PC-9 (cell line): ENCODE measurements around the gene RB1. TPM values are rescaled to one million over a fixed set of nuclear protein-coding genes. Genes with fewer than 3 reads are reported as not detected.

Experiments
- BruUV-seq: library from RNA; stranded (reverse); fragments of 400-500 nt; replicated peaks from 2 replicates; lab custom pipeline; 2021; lab: Mats Ljungman, UMichigan
- CTCF ChIA-PET: fragments of 300-600 bp; sonication (Branson Sonifier 250); formaldehyde crosslinking; loops from one replicate; lab custom pipeline; 2022; ENCODE audit warnings: antibody characterized with exemption; lab: Charles Lee
- POLR2A ChIA-PET: fragments of 300-600 bp; sonication (Branson Sonifier 250); formaldehyde crosslinking; loops from one replicate; lab custom pipeline; 2022; ENCODE audit warnings: antibody characterized with exemption; ENCODE audit not compliant: unreplicated experiment; lab: Charles Lee
- DNase-seq, 2 experiments: peaks; one replicate each; pipeline versions ENCODE4 v3.0.0 to v3.0.0-alpha.2; 2015 to 2022; ENCODE audit warnings: mixed read lengths in 1 of 2
- H2AFZ ChIP-seq: fragments of 200-600 bp; sonication (generic); 2 replicates; pipeline ENCODE4 v1.8.1; 2017; ENCODE audit warnings: antibody characterized with exemption
- H3F3A ChIP-seq: fragments of 200-600 bp; sonication (generic); 2 replicates; pipeline ENCODE4 v1.8.1; 2017; ENCODE audit warnings: antibody characterized with exemption, mild to moderate bottlenecking, low read depth; ENCODE audit not compliant: insufficient read depth
- H3K27ac ChIP-seq: fragments of 200-600 bp; sonication (generic); 2 replicates; pipeline ENCODE4 v1.6.1; 2016; ENCODE audit warnings: mixed run types
- H3K27me3 ChIP-seq: fragments of 200-600 bp; sonication (generic); 2 replicates; pipeline ENCODE4 v1.6.1; 2016; ENCODE audit warnings: low read depth, mixed run types; ENCODE audit not compliant: insufficient read depth
- H3K36me3 ChIP-seq: fragments of 200-600 bp; sonication (generic); 2 replicates; pipeline ENCODE4 v1.6.1; 2016; ENCODE audit warnings: low read depth, mixed run types
- H3K4me1 ChIP-seq: fragments of 200-600 bp; sonication (generic); replicated peaks from 2 replicates; pipeline ENCODE4 v1.6.1; 2016; ENCODE audit warnings: mixed run types; ENCODE audit not compliant: insufficient read depth
- H3K4me2 ChIP-seq: fragments of 200-600 bp; sonication (generic); 2 replicates; pipeline ENCODE4 v1.6.1; 2017; ENCODE audit warnings: mixed run types
- H3K4me3 ChIP-seq: fragments of 200-600 bp; sonication (generic); 2 replicates; pipeline ENCODE4 v1.6.1; 2016; ENCODE audit warnings: mixed run types
- H3K79me2 ChIP-seq: fragments of 200-600 bp; sonication (generic); 2 replicates; pipeline ENCODE4 v1.6.1; 2017; ENCODE audit warnings: low read depth, mixed run types
- H3K9me2 ChIP-seq: fragments of 200-600 bp; sonication (generic); 2 replicates; pipeline ENCODE4 v1.8.1; 2017; ENCODE audit warnings: mild to moderate bottlenecking; ENCODE audit not compliant: insufficient read depth
- H3K9me3 ChIP-seq: fragments of 200-600 bp; sonication (generic); 2 replicates; pipeline ENCODE4 v1.8.1; 2016; ENCODE audit warnings: low read depth; ENCODE audit not compliant: insufficient read depth
- H4K20me1 ChIP-seq: fragments of 200-600 bp; sonication (generic); 2 replicates; pipeline ENCODE4 v1.8.1; 2017; ENCODE audit not compliant: insufficient read depth
- CTCF ChIP-seq: fragments of 200-600 bp; sonication (generic); conservative IDR thresholded peaks from 2 replicates; pipeline ENCODE4 v1.6.1; 2017; ENCODE audit warnings: mixed run types, antibody characterized with exemption, mild to moderate bottlenecking, moderate library complexity
- EZH2 ChIP-seq: fragments of 200-600 bp; sonication (generic); IDR thresholded peaks from 2 replicates; pipeline ENCODE4 v1.8.0; 2017; ENCODE audit warnings: antibody characterized with exemption, low read depth
- intact Hi-C: fragments of 100-400 bp; cut with micrococcal nuclease; formaldehyde crosslinking; loops from one replicate; pipeline ENCODE4 v1.10.0; 2022; ENCODE audit not compliant: unreplicated experiment
- total RNA-seq: library from RNA; stranded (reverse); gene quantifications from 2 replicates; pipeline ENCODE4 v1.2.3, GENCODE V29; 2021

RB1 gene
- total RNA-seq, 1 experiment from 2014 or later: 23.7 TPM

GRCh38 chr13:48318377-48318811 lies 14.8 kb downstream of the RB1 start:
- TF ChIP-seq EZH2: no peak
- TF ChIP-seq CTCF: no peak
- Histone ChIP-seq H3K79me2 (no peaks in the 10 kb centered on the region), H3K4me2 (no peak overlapping the region), H3K4me1 (no peaks in the 10 kb centered on the region), H3K4me3 (no peak overlapping the region), H3K36me3 (peaks cover 6% of the 10 kb centered on the region; the same call in 1 of the 2 replicates), H2AFZ (no peak overlapping the region), H3F3A (no peaks in the 10 kb centered on the region), H3K27me3 (no peaks in the 10 kb centered on the region), H3K27ac (no peak overlapping the region), H3K9me3 (0 out of 2 replicates have a peak, but pooled peaks cover 8% of the 10 kb centered on the region), H4K20me1 (no peaks in the 10 kb centered on the region), H3K9me2 (no peaks in the 10 kb centered on the region)
- ChIA-PET POLR2A (no interaction called here), CTCF (no interaction called here)
- BruUV-seq: no TSS peak
- intact Hi-C loops: no loop called here
- DNase-seq: no peak

- H4K20me1 ChIP-seq: no peaks in the 10 kb centered on the region
- no peak overlapping the region for H3K4me2 ChIP-seq
- peaks cover 6% of the 10 kb centered on the region; the same call in 1 of the 2 replicates for H3K36me3 ChIP-seq
- ChIA-PET POLR2A (no interaction called here), CTCF (no interaction called here)
- no peaks in the 10 kb centered on the region for H3K79me2 ChIP-seq
- no peaks in the 10 kb centered on the region for H3K9me2 ChIP-seq
- no peak overlapping the region for H3K4me3 ChIP-seq
- intact Hi-C loops: no loop called here
- no TSS peak for BruUV-seq
- DNase-seq: no peak
- H3K9me3 ChIP-seq: 0 out of 2 replicates have a peak, but pooled peaks cover 8% of the 10 kb centered on the region
- TF ChIP-seq CTCF (no peak), EZH2 (no peak)
- H3K27me3 ChIP-seq: no peaks in the 10 kb centered on the region
- no peaks in the 10 kb centered on the region for H3K4me1 ChIP-seq
- no peak overlapping the region for H2AFZ ChIP-seq
- no peak overlapping the region for H3K27ac ChIP-seq
- no peaks in the 10 kb centered on the region for H3F3A ChIP-seq
Observed at GRCh38 chr13:48318821-48319511, 15.4 kb downstream of the RB1 start.

GRCh38 chr13:48319531-48320398 lies 16.2 kb downstream of the RB1 start:
- Histone ChIP-seq H4K20me1 (no peaks in the 10 kb centered on the region), H3K4me1 (no peaks in the 10 kb centered on the region), H2AFZ (no peak overlapping the region), H3K27ac (no peak overlapping the region), H3K79me2 (no peaks in the 10 kb centered on the region), H3K4me3 (no peak overlapping the region), H3K4me2 (no peak overlapping the region), H3K9me2 (no peaks in the 10 kb centered on the region), H3K36me3 (peaks cover 6% of the 10 kb centered on the region; the same call in 1 of the 2 replicates), H3F3A (no peaks in the 10 kb centered on the region), H3K27me3 (no peaks in the 10 kb centered on the region), H3K9me3 (0 out of 2 replicates have a peak, but pooled peaks cover 8% of the 10 kb centered on the region)
- intact Hi-C loops: no loop called here
- CTCF ChIA-PET: no interaction called here
- no peak for DNase-seq
- POLR2A ChIA-PET: no interaction called here
- no peak for TF ChIP-seq EZH2
- TF ChIP-seq CTCF: no peak
- no TSS peak for BruUV-seq
